IMR-90 (cell line): ENCODE results near the gene CD40LG. TPM values are rescaled to one million over a fixed set of nuclear protein-coding genes. Genes with fewer than 3 reads are reported as not detected.

Source experiments
- ATAC-seq: fragments of 200-7000 bp; cut with Tn5 transposase; 2 replicates; pipeline ENCODE4 v1.9.1; 2020; ENCODE audit warnings: low read depth, mild to moderate bottlenecking, moderate library complexity
- BruUV-seq: library from RNA; stranded (reverse); fragments of 400-500 nt; replicated peaks from 2 replicates; lab custom pipeline; 2021; lab: Mats Ljungman, UMichigan
- CTCF ChIA-PET: fragments of 300-600 bp; formaldehyde crosslinking; extraction: SDS; loops from one replicate; lab custom pipeline; 2021; ENCODE audit warnings: antibody characterized with exemption; lab: Yijun Ruan, JAX
- POLR2A ChIA-PET: fragments of 300-600 bp; sonication (Branson Sonifier 250); formaldehyde crosslinking; loops from one replicate; lab custom pipeline; 2022; ENCODE audit warnings: antibody characterized with exemption; ENCODE audit not compliant: unreplicated experiment; lab: Charles Lee
- DNase-seq: peaks from one replicate; pipeline ENCODE4 v3.0.0; 2013
- H2AFZ ChIP-seq: replicated peaks from 2 replicates; pipeline ENCODE3; 2013; ENCODE audit warnings: low read length, mild to moderate bottlenecking; ENCODE audit not compliant: poor library complexity
- H2AK5ac ChIP-seq: 2 replicates; pipeline ENCODE4 v1.6.1; 2013; ENCODE audit warnings: low read depth, low read length, inconsistent platforms
- H2AK9ac ChIP-seq: replicated peaks from 2 replicates; pipeline ENCODE3; 2013; ENCODE audit warnings: mild to moderate bottlenecking, low read depth, low read length, moderate library complexity; ENCODE audit not compliant: poor library complexity
- H2BK120ac ChIP-seq: 2 replicates; pipeline ENCODE4 v1.6.1; 2013; ENCODE audit warnings: low read depth, low read length, inconsistent platforms
- H2BK15ac ChIP-seq: 3 replicates; pipeline ENCODE4 v1.6.1; 2013; ENCODE audit warnings: low read depth, low read length, inconsistent platforms
- H2BK20ac ChIP-seq: 2 replicates; pipeline ENCODE4 v1.6.1; 2013; ENCODE audit warnings: low read depth, mild to moderate bottlenecking, inconsistent platforms, low read length, moderate library complexity
- H2BK5ac ChIP-seq: 2 replicates; pipeline ENCODE4 v1.6.1; 2013; ENCODE audit warnings: mild to moderate bottlenecking, low read depth, low read length, inconsistent platforms; ENCODE audit not compliant: poor library complexity, severe bottlenecking
- H3K14ac ChIP-seq: replicated peaks from 2 replicates; pipeline ENCODE4 v1.6.1; 2013; ENCODE audit warnings: low read depth, low read length, inconsistent platforms
- H3K18ac ChIP-seq: 2 replicates; pipeline ENCODE4 v1.6.1; 2013; ENCODE audit warnings: low read depth, low read length, control low read depth
- H3K23ac ChIP-seq: 2 replicates; pipeline ENCODE4 v1.6.1; 2013; ENCODE audit warnings: low read depth, low read length, inconsistent platforms
- H3K27ac ChIP-seq: 2 replicates; pipeline ENCODE4 v1.5.1; 2013; ENCODE audit warnings: mild to moderate bottlenecking, control low read depth, low read length; ENCODE audit not compliant: insufficient read depth
- H3K27me3 ChIP-seq: 2 replicates; pipeline ENCODE4 v1.6.1; 2013; ENCODE audit warnings: low read length; ENCODE audit not compliant: control insufficient read depth, insufficient read depth
- H3K36me3 ChIP-seq: 2 replicates; pipeline ENCODE4 v1.6.1; 2013; ENCODE audit warnings: low read length, mixed read lengths; ENCODE audit not compliant: control insufficient read depth, insufficient read depth
- H3K4ac ChIP-seq: 2 replicates; pipeline ENCODE4 v1.6.1; 2013; ENCODE audit warnings: low read depth, low read length, inconsistent platforms
- H3K4me1 ChIP-seq: 2 replicates; pipeline ENCODE4 v1.6.1; 2013; ENCODE audit warnings: low read length, mixed read lengths; ENCODE audit not compliant: control insufficient read depth, insufficient read depth
- H3K4me2 ChIP-seq: 2 replicates; pipeline ENCODE4 v1.6.1; 2013; ENCODE audit warnings: low read depth, mild to moderate bottlenecking, control low read depth, low read length, moderate library complexity
- H3K4me3 ChIP-seq: 2 replicates; pipeline ENCODE4 v1.5.1; 2013; ENCODE audit warnings: low read depth, mild to moderate bottlenecking, control low read depth, low read length, moderate library complexity; ENCODE audit not compliant: insufficient read depth
- H3K56ac ChIP-seq: 2 replicates; pipeline ENCODE4 v1.6.1; 2013; ENCODE audit warnings: low read length, inconsistent platforms; ENCODE audit not compliant: insufficient read depth; ENCODE audit errors: extremely low read depth
- H3K79me1 ChIP-seq, 2 experiments: 2 replicates each; pipeline ENCODE4 v1.6.1; 2013; ENCODE audit warnings: low read length in 2 of 2, inconsistent platforms in 1 of 2, low read depth in 1 of 2
- H3K9ac ChIP-seq: 2 replicates; pipeline ENCODE4 v1.6.1; 2013; ENCODE audit warnings: low read depth, low read length, control low read depth
- H3K9me1 ChIP-seq: 2 replicates; pipeline ENCODE4 v1.6.1; 2013; ENCODE audit warnings: low read length, inconsistent platforms; ENCODE audit not compliant: insufficient read depth
- H3K9me3 ChIP-seq: 2 replicates; pipeline ENCODE4 v1.6.1; 2013; ENCODE audit warnings: low read length; ENCODE audit not compliant: control insufficient read depth, insufficient read depth
- H4K20me1 ChIP-seq: 2 replicates; pipeline ENCODE4 v1.6.1; 2013; ENCODE audit warnings: low read length, inconsistent platforms; ENCODE audit not compliant: insufficient read depth
- H4K5ac ChIP-seq: 2 replicates; pipeline ENCODE4 v1.6.1; 2013; ENCODE audit warnings: mild to moderate bottlenecking, low read depth, low read length, control low read depth
- H4K8ac ChIP-seq, 2 experiments: 2 replicates each; pipeline ENCODE4 v1.6.1; 2013; ENCODE audit warnings: low read depth in 2 of 2, low read length in 2 of 2, control low read depth in 1 of 2, inconsistent platforms in 1 of 2
- H4K91ac ChIP-seq: 2 replicates; pipeline ENCODE4 v1.6.1; 2013; ENCODE audit warnings: low read depth, low read length, inconsistent platforms; ENCODE audit not compliant: insufficient read depth
- BHLHE40 ChIP-seq: fragments of 150-350 bp; IDR thresholded peaks from 2 replicates; pipeline ENCODE4 v1.6.1; 2016; ENCODE audit warnings: mild to moderate bottlenecking, low read depth, low read length
- CEBPB ChIP-seq: IDR thresholded peaks from 2 replicates; pipeline ENCODE4 v1.6.1; 2012; ENCODE audit warnings: low read depth, low read length, improper control_type of control experiment
- CHD1 ChIP-seq: IDR thresholded peaks from 2 replicates; pipeline ENCODE4 v1.6.1; 2012; ENCODE audit warnings: low read depth, low read length, improper control_type of control experiment
- CTCF ChIP-seq: conservative IDR thresholded peaks from 2 replicates; pipeline ENCODE4 v1.5.1; 2012; ENCODE audit warnings: mild to moderate bottlenecking, low read depth, low read length, improper control_type of control experiment
- MAFK ChIP-seq: IDR thresholded peaks from 2 replicates; pipeline ENCODE4 v1.6.1; 2012; ENCODE audit warnings: low read depth, low read length, improper control_type of control experiment
- MAZ ChIP-seq: IDR thresholded peaks from 2 replicates; pipeline ENCODE4 v1.6.1; 2012; ENCODE audit warnings: low read depth, mild to moderate bottlenecking, low read length, improper control_type of control experiment, moderate library complexity, borderline replicate concordance
- MXI1 ChIP-seq: IDR thresholded peaks from 2 replicates; pipeline ENCODE4 v1.6.1; 2012; ENCODE audit warnings: low read depth, mild to moderate bottlenecking, low read length, moderate library complexity, borderline replicate concordance
- NFE2L2 ChIP-seq: fragments of 150-350 bp; IDR thresholded peaks from 2 replicates; pipeline ENCODE4 v1.6.1; 2016; ENCODE audit warnings: low read depth, mild to moderate bottlenecking, low read length
- RAD21 ChIP-seq: IDR thresholded peaks from 2 replicates; pipeline ENCODE4 v1.6.1; 2012; ENCODE audit warnings: low read length, improper control_type of control experiment
- RCOR1 ChIP-seq: IDR thresholded peaks from 2 replicates; pipeline ENCODE4 v1.6.1; 2012; ENCODE audit warnings: mild to moderate bottlenecking, low read length, improper control_type of control experiment; ENCODE audit not compliant: insufficient replicate concordance
- WGBS, 2 experiments: methylation state at CpG; one replicate each; pipeline versions ENCODE4 v1.1.5 to v1.1.7; 2013; ENCODE audit warnings: missing lambda C conversion rate in 2 of 2; ENCODE audit not compliant: insufficient read length in 1 of 2; ENCODE audit errors: extremely low coverage in 2 of 2; 5-methylcytosine and 5-hydroxymethylcytosine counted together
- dilution Hi-C: fragments of 300-500 bp; cut with HindIII; formaldehyde crosslinking; loops from one replicate; pipeline ENCODE4 v1.14.3; 2018; ENCODE audit warnings: low sequenced_read_pairs; ENCODE audit not compliant: unreplicated experiment
- in situ Hi-C: fragments of 300-500 bp; cut with MboI; formaldehyde crosslinking; loops from 3 replicates; pipeline ENCODE4 v1.14.3; 2019; ENCODE audit warnings: low sequenced_read_pairs, inconsistent platforms, mixed read lengths
- intact Hi-C: fragments of 100-400 bp; cut with micrococcal nuclease; formaldehyde crosslinking; loops from 2 replicates; pipeline ENCODE4 v1.10.0; 2022
- polyA plus RNA-seq, 3 experiments: library from polyadenylated mRNA; depleted of rRNA; stranded (reverse); fragments of >200 nt; gene quantifications; 2 replicates each; pipeline ENCODE4 v1.2.3, GENCODE V29; 2012; ENCODE audit warnings: low replicate concordance in 1 of 3
- total RNA-seq: library from RNA; depleted of rRNA; stranded (reverse); fragments of >200 nt; gene quantifications from 2 replicates; pipeline ENCODE4 v1.2.3, GENCODE V29; 2012
- TF ChIP-seq, protein P1 (sequence below): fragments of 150-350 bp; IDR thresholded peaks from 2 replicates; pipeline ENCODE4 v1.6.1; 2017; ENCODE audit warnings: mild to moderate bottlenecking, antibody characterized with exemption, low read length, low read depth

CD40LG gene
- total and polyA plus RNA-seq, 2 of the 4 experiments (the other 2 are of a cell fraction), result not detected

DNA sequence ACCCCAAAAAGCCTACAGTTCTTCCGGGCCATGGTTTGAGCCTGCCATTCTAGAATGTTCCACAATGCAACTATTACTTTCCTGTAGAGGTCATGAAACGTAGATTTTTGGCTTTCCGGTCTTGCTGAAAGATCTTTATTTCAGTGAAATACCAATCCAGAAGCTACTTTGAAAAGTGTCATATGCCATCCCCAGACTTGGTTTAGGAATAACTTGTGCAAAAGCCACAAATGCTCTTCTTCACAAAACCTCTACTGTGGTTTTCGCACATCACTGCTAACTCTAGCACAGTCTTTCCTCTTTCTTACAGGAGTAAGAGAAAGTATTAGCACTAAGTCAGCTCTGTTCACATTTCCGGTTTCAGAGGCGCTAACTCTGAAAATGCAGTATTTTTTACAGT is 12.7 kb upstream of the CD40LG start:
- H3K9me3 ChIP-seq, result no peaks in the 10 kb centered on the region
- H2BK15ac ChIP-seq, result no peak overlapping the region
- H2AFZ ChIP-seq, result no peak overlapping the region
- no peaks in the 10 kb centered on the region for H3K36me3 ChIP-seq
- H4K20me1 ChIP-seq, result no peaks in the 10 kb centered on the region
- H2BK120ac ChIP-seq, result no peak overlapping the region
- intact Hi-C loops (no loop called here), in situ Hi-C loops (no loop called here), dilution Hi-C loops (no loop called here)
- H3K27me3 ChIP-seq, result peaks cover 3% of the 10 kb centered on the region; the same call in 1 of the 2 replicates
- H3K4me2 ChIP-seq, result no peak overlapping the region
- no TSS peak for BruUV-seq
- H3K56ac ChIP-seq, result no peak overlapping the region
- ChIA-PET CTCF (no interaction called here), POLR2A (no interaction called here)
- WGBS, 2 experiments, result no CpG with 5 or more reads among the region's 6 CpGs
- ATAC-seq (no peak), DNase-seq (no peak)
- TF ChIP-seq MXI1, result no peak
- no peak for TF ChIP-seq CHD1
- TF ChIP-seq RAD21, result no peak
- TF ChIP-seq BHLHE40, result no peak
- TF ChIP-seq, protein P1, sequence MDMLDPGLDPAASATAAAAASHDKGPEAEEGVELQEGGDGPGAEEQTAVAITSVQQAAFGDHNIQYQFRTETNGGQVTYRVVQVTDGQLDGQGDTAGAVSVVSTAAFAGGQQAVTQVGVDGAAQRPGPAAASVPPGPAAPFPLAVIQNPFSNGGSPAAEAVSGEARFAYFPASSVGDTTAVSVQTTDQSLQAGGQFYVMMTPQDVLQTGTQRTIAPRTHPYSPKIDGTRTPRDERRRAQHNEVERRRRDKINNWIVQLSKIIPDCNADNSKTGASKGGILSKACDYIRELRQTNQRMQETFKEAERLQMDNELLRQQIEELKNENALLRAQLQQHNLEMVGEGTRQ, result no peak
- TF ChIP-seq MAZ, result no peak
- TF ChIP-seq CEBPB, result no peak
- no peak for TF ChIP-seq MAFK
- no peak for TF ChIP-seq CTCF
- no peak for TF ChIP-seq NFE2L2
- no peak for TF ChIP-seq RCOR1
- no peak overlapping the region for H3K23ac ChIP-seq
- no peak overlapping the region for H3K4ac ChIP-seq
- no peak overlapping the region for H3K18ac ChIP-seq
- no peak overlapping the region for H2BK5ac ChIP-seq
- no peaks in the 10 kb centered on the region for H3K79me1 ChIP-seq
- H4K91ac ChIP-seq, result no peak overlapping the region
- H2AK9ac ChIP-seq, result no peak overlapping the region
- H3K4me3 ChIP-seq, result no peak overlapping the region
- H3K9me1 ChIP-seq, result no peaks in the 10 kb centered on the region
- no peak overlapping the region for H3K14ac ChIP-seq
- H4K8ac ChIP-seq, result no peak overlapping the region
- no peak overlapping the region for H3K27ac ChIP-seq
- H3K9ac ChIP-seq, result no peak overlapping the region
- H4K5ac ChIP-seq, result no peak overlapping the region
- no peaks in the 10 kb centered on the region for H3K4me1 ChIP-seq
- no peak overlapping the region for H2AK5ac ChIP-seq
- H2BK20ac ChIP-seq, result no peak overlapping the region
